H9 (cell line): ENCODE data around the gene TMEM63A. TPM values are rescaled to one million over a fixed set of nuclear protein-coding genes. Genes with fewer than 3 reads are reported as not detected.

ENCODE experiments used
- DNase-seq: peaks from one replicate; pipeline ENCODE4 v3.0.0-alpha.2; 2017
- H2AFZ ChIP-seq: one replicate; pipeline ENCODE4 v1.6.1; 2013; ENCODE audit warnings: mild to moderate bottlenecking, low read length, control low read depth, moderate library complexity
- H2AK5ac ChIP-seq: 2 replicates; pipeline ENCODE4 v1.6.1; 2013; ENCODE audit warnings: low read length, control low read depth, mixed read lengths; ENCODE audit not compliant: insufficient read length
- H2BK120ac ChIP-seq: one replicate; pipeline ENCODE4 v1.6.1; 2013; ENCODE audit warnings: low read depth, mild to moderate bottlenecking, low read length, control low read depth, inconsistent platforms; ENCODE audit not compliant: poor library complexity, severe bottlenecking
- H2BK12ac ChIP-seq: 2 replicates; pipeline ENCODE4 v1.6.1; 2013; ENCODE audit warnings: low read length, control low read depth, mixed read lengths, low read depth; ENCODE audit not compliant: insufficient read length
- H2BK15ac ChIP-seq: 2 replicates; pipeline ENCODE4 v1.6.1; 2013; ENCODE audit warnings: low read depth, low read length, control low read depth
- H2BK20ac ChIP-seq: one replicate; pipeline ENCODE4 v1.6.1; 2013; ENCODE audit warnings: low read depth, mild to moderate bottlenecking, low read length, control low read depth, inconsistent platforms; ENCODE audit not compliant: poor library complexity, severe bottlenecking
- H2BK5ac ChIP-seq: 2 replicates; pipeline ENCODE4 v1.6.1; 2013; ENCODE audit warnings: low read length, control low read depth, mixed read lengths; ENCODE audit not compliant: insufficient read length
- H3K14ac ChIP-seq: 2 replicates; pipeline ENCODE4 v1.6.1; 2013; ENCODE audit warnings: low read length, control low read depth; ENCODE audit not compliant: insufficient read depth
- H3K18ac ChIP-seq: 2 replicates; pipeline ENCODE4 v1.6.1; 2013; ENCODE audit warnings: low read depth, mild to moderate bottlenecking, mixed read lengths, low read length, control low read depth; ENCODE audit not compliant: insufficient read length
- H3K23ac ChIP-seq: 2 replicates; pipeline ENCODE4 v1.6.1; 2013; ENCODE audit warnings: low read length, control low read depth, mixed read lengths, low read depth; ENCODE audit not compliant: insufficient read length
- H3K23me2 ChIP-seq: 2 replicates; pipeline ENCODE4 v1.6.1; 2013; ENCODE audit warnings: low read depth, mild to moderate bottlenecking, mixed read lengths, low read length, control low read depth; ENCODE audit not compliant: insufficient read length, poor library complexity, severe bottlenecking
- H3K27ac ChIP-seq: 2 replicates; pipeline ENCODE4 v1.5.1; 2013; ENCODE audit warnings: low read length, control low read depth, mixed read lengths, low read depth; ENCODE audit not compliant: insufficient read length
- H3K27me3 ChIP-seq: 2 replicates; pipeline ENCODE4 v1.6.1; 2013; ENCODE audit warnings: low read length, control low read depth, inconsistent platforms; ENCODE audit not compliant: insufficient read depth
- H3K4ac ChIP-seq: 2 replicates; pipeline ENCODE4 v1.6.1; 2013; ENCODE audit warnings: low read depth, mild to moderate bottlenecking, control low read depth, inconsistent platforms, low read length, moderate library complexity
- H3K4me1 ChIP-seq: 2 replicates; pipeline ENCODE4 v1.6.1; 2013; ENCODE audit warnings: low read length, control low read depth, inconsistent platforms; ENCODE audit not compliant: insufficient read depth
- H3K4me2 ChIP-seq: 2 replicates; pipeline ENCODE4 v1.6.1; 2013; ENCODE audit warnings: low read length, control low read depth, mixed read lengths; ENCODE audit not compliant: insufficient read length, insufficient read depth
- H3K56ac ChIP-seq: 2 replicates; pipeline ENCODE4 v1.6.1; 2013; ENCODE audit warnings: low read depth, mild to moderate bottlenecking, mixed read lengths, low read length, control low read depth; ENCODE audit not compliant: insufficient read length
- H3K79me1 ChIP-seq: 2 replicates; pipeline ENCODE4 v1.6.1; 2013; ENCODE audit warnings: low read depth, mild to moderate bottlenecking, moderate library complexity, low read length, control low read depth, inconsistent platforms; ENCODE audit not compliant: insufficient read depth, poor library complexity, severe bottlenecking
- H3K79me2 ChIP-seq: 2 replicates; pipeline ENCODE4 v1.6.1; 2013; ENCODE audit warnings: low read length, control low read depth, inconsistent platforms; ENCODE audit not compliant: insufficient read depth
- H3K9ac ChIP-seq: 2 replicates; pipeline ENCODE4 v1.6.1; 2013; ENCODE audit warnings: low read length, control low read depth, mixed read lengths; ENCODE audit not compliant: insufficient read length; ENCODE audit errors: extremely low read depth
- H3K9me3 ChIP-seq: one replicate; pipeline ENCODE4 v1.6.1; 2013; ENCODE audit warnings: low read depth, low read length, inconsistent platforms; ENCODE audit not compliant: control insufficient read depth
- H3T11ph ChIP-seq: one replicate; pipeline ENCODE4 v1.6.1; 2013; ENCODE audit warnings: mild to moderate bottlenecking, low read length, control low read depth, inconsistent platforms
- H4K20me1 ChIP-seq: one replicate; pipeline ENCODE4 v1.6.1; 2013; ENCODE audit not compliant: control insufficient read depth, insufficient read length, insufficient read depth
- H4K5ac ChIP-seq: 2 replicates; pipeline ENCODE4 v1.6.1; 2013; ENCODE audit warnings: low read depth, mild to moderate bottlenecking, mixed read lengths, low read length, control low read depth; ENCODE audit not compliant: insufficient read length
- H4K8ac ChIP-seq: replicated peaks from 2 replicates; pipeline ENCODE4 v1.6.1; 2013; ENCODE audit warnings: low read length, control low read depth, mixed read lengths, low read depth; ENCODE audit not compliant: insufficient read length
- H4K91ac ChIP-seq: 2 replicates; pipeline ENCODE4 v1.6.1; 2013; ENCODE audit warnings: low read depth, mild to moderate bottlenecking, moderate library complexity, mixed read lengths, low read length, control low read depth; ENCODE audit not compliant: insufficient read length
- H3K27ac Mint-ChIP-seq, 3 experiments: 2 replicates in 2 of 3; 3 replicates in 1 of 3; pipeline ENCODE4 v1.8.0; 2020 to 2021; ENCODE audit warnings: mixed read lengths in 3 of 3, mild to moderate bottlenecking in 1 of 3, moderate library complexity in 1 of 3
- H3K27me3 Mint-ChIP-seq: 2 replicates; pipeline ENCODE4 v1.8.0; 2021; ENCODE audit warnings: low read depth, mild to moderate bottlenecking, moderate library complexity, mixed read lengths
- H3K36me3 Mint-ChIP-seq, 3 experiments: 2 replicates in 2 of 3; 3 replicates in 1 of 3; pipeline ENCODE4 v1.8.0; 2020 to 2021; ENCODE audit warnings: low read depth in 3 of 3, mixed read lengths in 3 of 3; ENCODE audit not compliant: insufficient read depth in 1 of 3
- H3K4me1 Mint-ChIP-seq, 2 experiments: 2 replicates each; pipeline ENCODE4 v1.8.0; 2020; ENCODE audit warnings: mixed read lengths in 2 of 2
- H3K4me3 Mint-ChIP-seq, 2 experiments: 2 replicates in 1 of 2; 3 replicates in 1 of 2; pipeline ENCODE4 v1.8.0; 2020 to 2021; ENCODE audit warnings: mild to moderate bottlenecking in 2 of 2, mixed read lengths in 2 of 2, moderate library complexity in 1 of 2
- H3K9me3 Mint-ChIP-seq, 2 experiments: 2 replicates in 1 of 2; 3 replicates in 1 of 2; pipeline ENCODE4 v1.8.0; 2020; ENCODE audit warnings: mild to moderate bottlenecking in 2 of 2, mixed read lengths in 2 of 2, moderate library complexity in 1 of 2
- CTCF ChIP-seq: fragments of 200-600 bp; sonication (generic); conservative IDR thresholded peaks from 3 replicates; pipeline ENCODE4 v1.8.0; 2021; ENCODE audit warnings: antibody characterized with exemption, mild to moderate bottlenecking
- WGBS: extraction: QIAGEN DNeasy Blood & Tissue Kit; methylation state at CpG from one replicate; pipeline ENCODE4 v1.1.7; 2013; ENCODE audit warnings: missing lambda C conversion rate, low lambda C conversion rate, mixed read lengths; ENCODE audit not compliant: insufficient read length; ENCODE audit errors: extremely low coverage; 5-methylcytosine and 5-hydroxymethylcytosine counted together
- total RNA-seq: library from RNA; stranded (reverse); gene quantifications from 2 replicates; pipeline ENCODE4 v1.2.1, GENCODE V29; 2021

Gene TMEM63A
- total RNA-seq, 1 experiment from 2014 or later, result 75.7 TPM

DNA sequence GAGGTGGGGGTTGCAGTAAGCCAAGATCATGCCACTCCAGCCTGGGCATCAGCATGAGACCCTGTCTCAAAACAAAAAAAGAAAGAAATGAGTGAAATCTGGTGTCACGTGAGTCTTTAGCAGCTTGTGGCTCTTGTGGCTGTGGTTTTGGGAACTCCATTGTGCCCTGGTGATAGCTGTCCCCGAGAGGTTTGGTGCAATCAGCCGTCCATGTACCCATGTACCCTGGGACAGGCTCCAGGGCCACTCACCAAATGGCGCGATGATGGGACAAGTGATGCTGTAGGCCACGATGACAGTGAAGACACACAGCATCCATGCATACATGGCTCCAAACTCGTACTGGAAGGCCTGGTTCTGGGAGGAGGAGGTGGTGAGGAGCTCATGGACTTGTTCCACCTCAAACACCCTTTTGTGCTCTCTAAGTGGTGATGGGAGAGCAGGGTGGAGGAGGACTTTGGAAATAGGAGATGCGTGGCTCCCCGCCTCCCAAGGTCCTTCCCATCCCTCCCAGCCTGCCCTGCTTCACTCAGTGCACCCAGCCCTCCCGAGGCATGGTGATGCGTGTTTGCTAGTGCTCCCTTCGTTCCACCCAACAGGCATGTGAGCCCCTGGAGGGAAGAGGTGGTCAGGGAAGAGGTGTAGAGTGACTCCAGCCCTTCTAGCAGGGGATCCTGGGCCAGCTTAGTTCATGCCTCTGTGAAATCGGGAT lies 29.6 kb downstream of the TMEM63A start:
- Histone ChIP-seq H3K27me3 (no peaks in the 10 kb centered on the region; the same call in 1 of the 2 replicates), H3K4me2 (no peak overlapping the region), H3K9ac (no peak overlapping the region), H2BK20ac (no peak overlapping the region), H2AK5ac (no peak overlapping the region), H2BK15ac (no peak overlapping the region), H3K56ac (no peak overlapping the region), H3K4me1 (no peaks in the 10 kb centered on the region), H4K8ac (no peak overlapping the region), H3K23ac (no peak overlapping the region), H3K79me1 (no peaks in the 10 kb centered on the region), H3K4ac (no peak overlapping the region), H2AFZ (no peak overlapping the region), H3K14ac (no peak overlapping the region), H4K20me1 (peaks cover 2% of the 10 kb centered on the region), H2BK120ac (no peak overlapping the region), H3K18ac (no peak overlapping the region), H4K91ac (no peak overlapping the region), H2BK12ac (no peak overlapping the region), H3K79me2 (no peaks in the 10 kb centered on the region), H4K5ac (no peak overlapping the region), H3K27ac (no peak overlapping the region), H2BK5ac (no peak overlapping the region), H3T11ph (no peak overlapping the region), H3K23me2 (no peaks in the 10 kb centered on the region), H3K9me3 (peaks cover 4% of the 10 kb centered on the region)
- no CpG with 5 or more reads among the region's 13 CpGs for WGBS
- no peaks in the 10 kb centered on the region for H3K27me3 Mint-ChIP-seq
- H3K4me1 Mint-ChIP-seq, result peaks cover 0 to 6% of the 10 kb centered on the region in 2 experiments; a peak in 3 of 4 replicates
- no peak overlapping the region for H3K4me3 Mint-ChIP-seq
- no peak for DNase-seq
- no peak overlapping the region for H3K27ac Mint-ChIP-seq
- peaks cover 76 to 96% (median 78%) of the 10 kb centered on the region in 3 experiments for H3K36me3 Mint-ChIP-seq
- TF ChIP-seq CTCF, result no peak
- peaks cover 5 to 9% of the 10 kb centered on the region in 2 experiments for H3K9me3 Mint-ChIP-seq
